T-cell (primary cell): ENCODE results near the gene ARHGAP15. TPM values are rescaled to one million over a fixed set of nuclear protein-coding genes. Genes with fewer than 3 reads are reported as not detected.

Source experiments
- ATAC-seq, 4 experiments: fragments of 200-7000 bp in 3 of 4; fragments of 150-1000 bp in 1 of 4; cut with Tn5 transposase; replicated peaks in 1 of 4; 1 replicate in 3 of 4; 2 replicates in 1 of 4; pipeline ENCODE4 v1.10.0; 2021; ENCODE audit warnings: moderate library complexity in 3 of 4, mild to moderate bottlenecking in 2 of 4, moderate number of reproducible peaks in 1 of 4
- CTCF ChIA-PET, 2 donors: fragments of 300-600 bp; sonication (Branson Sonifier 250); formaldehyde crosslinking; loops; one replicate each; lab custom pipeline; 2022; ENCODE audit warnings: antibody characterized with exemption in 2 of 2; lab: Charles Lee
- POLR2A ChIA-PET, 2 donors: fragments of 300-600 bp; sonication (Branson Sonifier 250); formaldehyde crosslinking; loops; one replicate each; lab custom pipeline; 2022; ENCODE audit warnings: antibody characterized with exemption in 2 of 2; lab: Charles Lee
- DNase-seq, 35 experiments: peaks; one replicate each; pipeline versions ENCODE4 v3.0.0 to v3.0.0-alpha.2; 2013 to 2023
- H3K27ac ChIP-seq: one replicate; pipeline ENCODE4 v1.5.1; 2013; ENCODE audit warnings: low read length
- H3K27me3 ChIP-seq, 2 experiments: replicated peaks in 1 of 2; 1 replicate in 1 of 2; 2 replicates in 1 of 2; pipeline versions ENCODE4 v1.6.1 to v1.7.0; 2013; ENCODE audit warnings: low read length in 1 of 2, mixed read lengths in 1 of 2; ENCODE audit not compliant: control insufficient read depth in 2 of 2, insufficient read depth in 2 of 2; ENCODE audit errors: extremely low read depth in 1 of 2
- H3K36me3 ChIP-seq, 2 donors: 1 replicate in 1 of 2; 2 replicates in 1 of 2; pipeline versions ENCODE4 v1.6.1 to v1.7.0; 2013; ENCODE audit warnings: low read length in 1 of 2; ENCODE audit not compliant: control insufficient read depth in 2 of 2, insufficient read depth in 1 of 2; ENCODE audit errors: extremely low read depth in 1 of 2
- H3K4me1 ChIP-seq, 2 experiments: 1 replicate in 1 of 2; 2 replicates in 1 of 2; pipeline versions ENCODE4 v1.6.1 to v1.7.0; 2013; ENCODE audit warnings: low read length in 2 of 2, mixed read lengths in 1 of 2; ENCODE audit not compliant: insufficient read depth in 2 of 2, control insufficient read depth in 1 of 2; ENCODE audit errors: extremely low read depth in 1 of 2
- H3K4me3 ChIP-seq, 2 donors: 1 replicate in 1 of 2; 2 replicates in 1 of 2; pipeline versions ENCODE4 v1.5.1 to v1.7.0; 2013; ENCODE audit warnings: mild to moderate bottlenecking in 2 of 2, low read length in 1 of 2, moderate library complexity in 1 of 2; ENCODE audit not compliant: control insufficient read depth in 1 of 2; ENCODE audit errors: extremely low read depth in 1 of 2
- H3K9me3 ChIP-seq: 2 replicates; pipeline ENCODE4 v1.7.0; 2013
- H3K27ac Mint-ChIP-seq, 2 donors: one replicate each; pipeline ENCODE4 v1.8.0; 2020 to 2021; ENCODE audit warnings: mild to moderate bottlenecking in 2 of 2, mixed read lengths in 2 of 2
- H3K27me3 Mint-ChIP-seq, 2 donors: one replicate each; pipeline ENCODE4 v1.8.0; 2021 to 2022; ENCODE audit warnings: mixed read lengths in 2 of 2
- H3K36me3 Mint-ChIP-seq: one replicate; pipeline ENCODE4 v1.8.0; 2021; ENCODE audit warnings: mixed read lengths
- H3K4me1 Mint-ChIP-seq, 3 donors: one replicate each; pipeline ENCODE4 v1.8.0; 2020 to 2022; ENCODE audit warnings: mixed read lengths in 3 of 3, mild to moderate bottlenecking in 1 of 3
- H3K4me3 Mint-ChIP-seq, 3 donors: one replicate each; pipeline ENCODE4 v1.8.0; 2020 to 2022; ENCODE audit warnings: mild to moderate bottlenecking in 3 of 3, mixed read lengths in 3 of 3, moderate library complexity in 3 of 3
- H3K9me3 Mint-ChIP-seq, 3 donors: one replicate each; pipeline ENCODE4 v1.8.0; 2020 to 2022; ENCODE audit warnings: mixed read lengths in 3 of 3
- WGBS: methylation state at CpG from one replicate; pipeline ENCODE4 v1.1.5; 2013; ENCODE audit warnings: missing lambda C conversion rate; ENCODE audit not compliant: insufficient coverage; 5-methylcytosine and 5-hydroxymethylcytosine counted together
- total RNA-seq, 35 experiments: library from RNA in 6 of 35; stranded (reverse) in 6 of 35; fragments of 120-200 nt in 1 of 35; gene quantifications; one replicate each; pipeline versions ENCODE4 v1.2.1 to v1.2.4 and lab custom pipeline; 2013 to 2026

Gene ARHGAP15
- total RNA-seq, 5 donors from 2014 or later (not counting 1 experiment from before 2014, with no cell fraction given): 154 to 271 (median 188) TPM

- H3K4me3 Mint-ChIP-seq: no peak overlapping the region
- H3K27ac ChIP-seq: no peak overlapping the region
- H3K4me1 ChIP-seq: no peaks in the 10 kb centered on the region
- H3K27me3 ChIP-seq: no peaks in the 10 kb centered on the region
- CTCF ChIA-PET: no interaction called here
- H3K4me1 Mint-ChIP-seq: peaks cover 42 to 47% (median 43%) of the 10 kb centered on the region in 3 donors
- H3K9me3 Mint-ChIP-seq: no peaks in the 10 kb centered on the region
- H3K27ac Mint-ChIP-seq: no peak overlapping the region
- POLR2A ChIA-PET: interaction anchor here (0.6 to 0.7 kb wide), 3 partner anchors 18 to 204 kb away, joined by 3 to 4 read pairs (median 3); no protein-coding TSS in a partner anchor
- DNase-seq (no peak), ATAC-seq (no peak)
- no peak overlapping the region for H3K4me3 ChIP-seq
- peaks cover 22% of the 10 kb centered on the region for H3K36me3 Mint-ChIP-seq
- 100% methylated on average over 1 of the region's 6 CpGs for WGBS
- H3K27me3 Mint-ChIP-seq: no peaks in the 10 kb centered on the region
- no peaks in the 10 kb centered on the region for H3K9me3 ChIP-seq
- peaks cover 0 to 3% of the 10 kb centered on the region in 2 donors for H3K36me3 ChIP-seq
Observed at GRCh38 chr2:143356736-143357446, 227.7 kb downstream of the ARHGAP15 start.

GRCh38 chr2:143357966-143358365 is 228.7 kb downstream of the ARHGAP15 start:
- Mint-ChIP-seq H3K4me3 (no peak overlapping the region), H3K9me3 (no peaks in the 10 kb centered on the region), H3K27ac (no peak overlapping the region), H3K4me1 (peaks cover 50 to 52% (median 51%) of the 10 kb centered on the region in 3 donors), H3K27me3 (no peaks in the 10 kb centered on the region), H3K36me3 (peaks cover 32% of the 10 kb centered on the region)
- ChIA-PET CTCF (no interaction called here), POLR2A (no interaction called here)
- WGBS: 100% methylated on average over 1 of the region's 2 CpGs
- Histone ChIP-seq H3K4me1 (no peaks in the 10 kb centered on the region), H3K36me3 (peaks cover 0 to 3% of the 10 kb centered on the region in 2 donors), H3K9me3 (no peaks in the 10 kb centered on the region), H3K27me3 (no peaks in the 10 kb centered on the region), H3K27ac (no peak overlapping the region), H3K4me3 (no peak overlapping the region)
- no peak for DNase-seq
- no peak for ATAC-seq

- ChIA-PET POLR2A (no interaction called here), CTCF (no interaction called here)
- no peak for DNase-seq
- no peak overlapping the region for H3K27ac Mint-ChIP-seq
- H3K4me3 Mint-ChIP-seq: no peak overlapping the region
- no peak for ATAC-seq
- WGBS: no CpG with 5 or more reads among the region's 2 CpGs
- H3K27me3 Mint-ChIP-seq: no peaks in the 10 kb centered on the region
- no peaks in the 10 kb centered on the region for H3K9me3 Mint-ChIP-seq
- no peaks in the 10 kb centered on the region for H3K27me3 ChIP-seq
- H3K36me3 ChIP-seq: no peaks in the 10 kb centered on the region
- H3K4me3 ChIP-seq: no peak overlapping the region
- peaks cover 29% of the 10 kb centered on the region for H3K36me3 Mint-ChIP-seq
- H3K4me1 ChIP-seq: no peaks in the 10 kb centered on the region
- H3K27ac ChIP-seq: no peak overlapping the region
- H3K9me3 ChIP-seq: no peaks in the 10 kb centered on the region
- peaks cover 49 to 52% (median 51%) of the 10 kb centered on the region in 3 donors for H3K4me1 Mint-ChIP-seq
Observed at GRCh38 chr2:143361346-143361745, 232.1 kb downstream of the ARHGAP15 start.

GRCh38 chr2:143371616-143372015 is 242.4 kb downstream of the ARHGAP15 start:
- Histone ChIP-seq H3K4me1 (no peaks in the 10 kb centered on the region), H3K9me3 (no peaks in the 10 kb centered on the region), H3K27me3 (no peaks in the 10 kb centered on the region), H3K36me3 (peaks cover 0 to 3% of the 10 kb centered on the region in 2 donors), H3K27ac (no peak overlapping the region), H3K4me3 (no peak overlapping the region)
- ATAC-seq (no peak), DNase-seq (no peak)
- Mint-ChIP-seq H3K36me3 (peaks cover 34% of the 10 kb centered on the region), H3K27ac (no peak overlapping the region), H3K4me1 (peaks cover 36 to 50% (median 49%) of the 10 kb centered on the region in 3 donors), H3K9me3 (no peaks in the 10 kb centered on the region), H3K27me3 (no peaks in the 10 kb centered on the region), H3K4me3 (no peak overlapping the region)
- no CpG with 5 or more reads among the region's 2 CpGs for WGBS
- ChIA-PET POLR2A (interaction anchor here in 1 of 2 donors (0.8 kb wide), 1 partner anchor 39 kb away, joined by 6 read pairs; no protein-coding TSS in a partner anchor), CTCF (no interaction called here)

- Histone ChIP-seq H3K4me3 (no peak overlapping the region), H3K4me1 (no peaks in the 10 kb centered on the region), H3K27ac (no peak overlapping the region), H3K9me3 (no peaks in the 10 kb centered on the region), H3K27me3 (no peaks in the 10 kb centered on the region), H3K36me3 (no peaks in the 10 kb centered on the region)
- ChIA-PET POLR2A (no interaction called here), CTCF (interaction anchor here in 1 of 2 donors (0.6 kb wide), 1 partner anchor 87 kb away, joined by 4 read pairs; no protein-coding TSS in a partner anchor)
- 83% methylated on average over 1 of the region's 3 CpGs for WGBS
- Mint-ChIP-seq H3K27me3 (no peaks in the 10 kb centered on the region), H3K36me3 (peaks cover 22% of the 10 kb centered on the region), H3K4me1 (peaks cover 39 to 50% (median 45%) of the 10 kb centered on the region in 3 donors), H3K9me3 (no peaks in the 10 kb centered on the region), H3K27ac (peak overlapping the region in 1 of 2 donors; percentile 28), H3K4me3 (no peak overlapping the region)
- DNase-seq (no peak), ATAC-seq (no peak)
Observed at GRCh38 chr2:143375384-143375880, 246.2 kb downstream of the ARHGAP15 start.

GRCh38 chr2:143378996-143379395 is 249.8 kb downstream of the ARHGAP15 start:
- H3K36me3 ChIP-seq: no peaks in the 10 kb centered on the region
- Mint-ChIP-seq H3K4me1 (peaks cover 50 to 67% (median 59%) of the 10 kb centered on the region in 3 donors), H3K36me3 (peaks cover 41% of the 10 kb centered on the region), H3K27me3 (no peaks in the 10 kb centered on the region), H3K27ac (no peak overlapping the region), H3K4me3 (no peak overlapping the region), H3K9me3 (no peaks in the 10 kb centered on the region)
- no peaks in the 10 kb centered on the region for H3K27me3 ChIP-seq
- DNase-seq: no peak
- no peaks in the 10 kb centered on the region for H3K9me3 ChIP-seq
- no peak for ATAC-seq
- no peak overlapping the region for H3K27ac ChIP-seq
- CTCF ChIA-PET: no interaction called here
- no peaks in the 10 kb centered on the region for H3K4me1 ChIP-seq
- POLR2A ChIA-PET: no interaction called here
- no peak overlapping the region for H3K4me3 ChIP-seq
- no CpG with 5 or more reads among the region's 2 CpGs for WGBS
